GM21381 (cell line): Measurements from ENCODE around the gene ISLR2.

Source experiments
- ATAC-seq: cut with Tn5 transposase; IDR thresholded peaks from one replicate; pipeline ENCODE4 v1.9.1; 2021; ENCODE audit warnings: mild to moderate bottlenecking, moderate library complexity; ENCODE audit not compliant: unreplicated experiment

ISLR2 gene

DNA sequence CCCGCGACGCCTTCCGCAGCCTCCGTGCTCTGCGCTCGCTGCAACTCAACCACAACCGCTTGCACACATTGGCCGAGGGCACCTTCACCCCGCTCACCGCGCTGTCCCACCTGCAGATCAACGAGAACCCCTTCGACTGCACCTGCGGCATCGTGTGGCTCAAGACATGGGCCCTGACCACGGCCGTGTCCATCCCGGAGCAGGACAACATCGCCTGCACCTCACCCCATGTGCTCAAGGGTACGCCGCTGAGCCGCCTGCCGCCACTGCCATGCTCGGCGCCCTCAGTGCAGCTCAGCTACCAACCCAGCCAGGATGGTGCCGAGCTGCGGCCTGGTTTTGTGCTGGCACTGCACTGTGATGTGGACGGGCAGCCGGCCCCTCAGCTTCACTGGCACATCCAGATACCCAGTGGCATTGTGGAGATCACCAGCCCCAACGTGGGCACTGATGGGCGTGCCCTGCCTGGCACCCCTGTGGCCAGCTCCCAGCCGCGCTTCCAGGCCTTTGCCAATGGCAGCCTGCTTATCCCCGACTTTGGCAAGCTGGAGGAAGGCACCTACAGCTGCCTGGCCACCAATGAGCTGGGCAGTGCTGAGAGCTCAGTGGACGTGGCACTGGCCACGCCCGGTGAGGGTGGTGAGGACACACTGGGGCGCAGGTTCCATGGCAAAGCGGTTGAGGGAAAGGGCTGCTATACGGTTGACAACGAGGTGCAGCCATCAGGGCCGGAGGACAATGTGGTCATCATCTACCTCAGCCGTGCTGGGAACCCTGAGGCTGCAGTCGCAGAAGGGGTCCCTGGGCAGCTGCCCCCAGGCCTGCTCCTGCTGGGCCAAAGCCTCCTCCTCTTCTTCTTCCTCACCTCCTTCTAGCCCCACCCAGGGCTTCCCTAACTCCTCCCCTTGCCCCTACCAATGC lies 45.1 kb downstream of the ISLR2 start:
- no peak for ATAC-seq

DNA sequence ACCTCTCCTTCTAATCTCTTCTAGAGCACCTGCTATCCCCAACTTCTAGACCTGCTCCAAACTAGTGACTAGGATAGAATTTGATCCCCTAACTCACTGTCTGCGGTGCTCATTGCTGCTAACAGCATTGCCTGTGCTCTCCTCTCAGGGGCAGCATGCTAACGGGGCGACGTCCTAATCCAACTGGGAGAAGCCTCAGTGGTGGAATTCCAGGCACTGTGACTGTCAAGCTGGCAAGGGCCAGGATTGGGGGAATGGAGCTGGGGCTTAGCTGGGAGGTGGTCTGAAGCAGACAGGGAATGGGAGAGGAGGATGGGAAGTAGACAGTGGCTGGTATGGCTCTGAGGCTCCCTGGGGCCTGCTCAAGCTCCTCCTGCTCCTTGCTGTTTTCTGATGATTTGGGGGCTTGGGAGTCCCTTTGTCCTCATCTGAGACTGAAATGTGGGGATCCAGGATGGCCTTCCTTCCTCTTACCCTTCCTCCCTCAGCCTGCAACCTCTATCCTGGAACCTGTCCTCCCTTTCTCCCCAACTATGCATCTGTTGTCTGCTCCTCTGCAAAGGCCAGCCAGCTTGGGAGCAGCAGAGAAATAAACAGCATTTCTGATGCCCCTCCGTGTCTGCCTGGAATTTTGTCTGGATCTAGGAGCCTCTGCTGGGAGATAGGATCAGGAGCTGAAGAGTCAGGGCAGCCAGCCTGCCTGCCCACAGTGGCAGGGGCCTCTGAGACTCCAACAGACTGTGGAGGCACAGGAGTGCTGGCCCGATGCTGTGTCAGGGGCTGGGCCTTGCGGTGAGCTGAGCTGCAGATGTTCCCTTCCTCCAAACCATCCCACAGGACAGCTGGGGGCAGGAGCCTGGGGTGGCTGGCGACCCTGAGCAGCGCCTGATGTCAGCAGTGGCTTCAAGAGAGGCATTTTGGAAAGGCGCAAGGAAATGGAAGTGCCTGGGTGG lies 46.2 kb downstream of the ISLR2 start:
- no peak for ATAC-seq

DNA sequence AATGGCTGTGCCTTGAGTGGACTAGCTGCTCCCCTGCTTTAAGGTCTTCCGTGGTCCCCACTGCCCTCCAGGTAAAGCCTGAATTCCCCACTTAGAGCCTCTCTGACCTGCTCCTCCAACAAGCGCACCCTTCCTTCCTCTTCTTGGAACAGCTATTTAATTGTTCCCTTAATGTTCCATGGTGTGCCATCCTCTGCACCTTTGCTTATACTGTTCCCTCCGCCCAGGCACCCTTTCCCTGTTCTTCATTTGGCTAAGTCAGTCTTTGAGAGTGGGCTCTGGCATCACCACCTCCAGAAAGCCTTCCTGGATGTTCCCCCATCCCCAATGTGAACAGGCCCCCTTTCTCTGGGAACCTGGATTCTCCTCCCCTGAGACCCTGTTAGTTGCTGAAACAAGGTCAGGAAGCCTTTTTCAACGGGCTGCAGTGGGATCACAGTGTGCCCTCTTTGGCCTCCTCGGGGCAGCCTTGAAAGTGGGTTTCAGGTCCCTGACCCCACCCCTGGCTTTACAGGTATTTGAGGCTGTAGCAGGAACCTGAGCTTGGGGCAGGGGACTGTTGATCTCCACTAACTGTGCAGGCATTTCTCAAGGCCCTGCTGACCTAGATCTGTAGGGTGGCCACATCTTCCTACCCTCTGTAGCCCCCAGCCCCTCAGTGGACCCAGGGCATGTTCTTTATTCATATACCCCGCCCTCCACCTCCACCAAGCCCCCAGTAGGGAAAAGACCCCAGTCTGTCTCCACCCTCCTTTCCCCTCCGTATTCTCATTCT lies 48.1 kb downstream of the ISLR2 start:
- no peak for ATAC-seq

DNA sequence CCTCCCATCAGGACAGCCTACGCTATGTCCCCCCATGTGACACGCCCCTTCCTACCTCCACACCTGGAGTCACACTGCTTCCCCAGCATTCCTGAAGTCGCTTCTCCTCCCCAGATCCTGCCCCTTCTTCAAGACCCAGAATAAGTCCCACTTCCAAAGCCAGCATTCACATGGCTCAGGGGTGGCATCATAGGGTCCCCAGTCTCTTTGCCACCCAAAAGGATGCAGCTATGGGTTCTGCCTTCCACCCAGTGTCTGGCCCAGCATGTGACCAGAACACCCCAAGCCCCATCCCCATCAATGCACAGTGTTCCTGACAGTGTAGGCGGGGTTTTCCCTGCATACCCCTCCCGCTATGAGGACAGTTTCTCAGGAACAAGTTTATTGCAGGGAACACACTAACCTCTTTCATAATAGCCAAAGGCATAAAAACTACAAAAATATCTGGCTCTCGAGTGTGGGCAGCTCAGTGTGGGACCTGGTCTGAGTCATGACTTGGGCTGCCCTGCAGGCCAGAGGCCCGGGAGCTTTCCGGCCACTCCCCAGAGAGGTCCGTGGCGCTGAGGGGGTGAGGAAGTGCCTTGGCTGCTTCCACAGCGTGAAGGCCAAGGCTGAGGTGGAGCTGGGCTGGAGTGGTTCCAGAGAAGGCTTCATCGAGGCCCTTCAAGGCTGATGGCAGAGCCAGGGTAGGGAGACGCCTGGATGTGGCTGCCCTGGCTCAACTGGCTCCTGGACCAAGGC lies 48.9 kb downstream of the ISLR2 start:
- ATAC-seq, result no peak

DNA sequence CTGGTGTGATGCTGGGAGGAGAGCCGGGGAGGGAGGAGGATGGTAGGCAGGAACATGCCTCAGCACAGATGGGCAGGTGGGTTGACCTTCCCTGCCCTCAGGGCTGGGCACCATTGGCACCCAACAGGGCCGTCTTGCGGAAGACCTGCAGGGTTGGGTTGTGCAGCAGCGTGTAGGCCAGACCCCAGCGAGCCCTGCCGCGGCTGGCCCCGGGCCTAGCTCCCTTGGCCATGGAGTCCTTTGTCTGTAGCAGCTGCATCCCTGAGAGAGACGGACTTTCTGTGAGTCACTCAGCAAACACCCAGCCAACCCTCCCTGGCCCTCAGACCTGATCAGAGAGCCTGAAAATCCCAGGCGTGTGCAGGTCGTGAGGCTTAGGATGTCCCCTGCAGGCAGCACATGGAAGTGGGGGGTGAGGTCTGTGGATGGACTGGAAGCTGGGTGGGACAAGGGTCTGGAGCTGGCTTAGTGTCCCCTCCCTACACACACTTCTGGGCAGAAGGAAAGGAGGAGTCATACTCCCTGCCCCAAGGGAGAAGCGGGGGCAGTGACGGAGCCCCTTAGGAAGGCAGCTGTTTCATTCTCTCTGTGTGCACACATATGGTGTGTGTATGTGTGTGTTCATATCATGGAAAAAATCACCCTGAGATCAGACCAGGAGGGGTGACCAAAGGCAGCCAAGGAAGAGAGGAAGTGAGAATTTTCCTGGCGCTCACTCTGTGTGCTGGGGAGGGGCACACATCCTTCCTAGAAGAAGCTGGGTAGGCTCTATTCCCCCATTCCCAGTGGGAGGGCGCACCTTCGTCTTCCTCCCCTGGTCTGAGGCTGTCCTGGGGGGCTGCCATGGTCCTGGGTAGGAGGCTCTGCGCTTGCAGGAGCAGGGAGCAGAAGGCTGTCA lies 49.8 kb downstream of the ISLR2 start:
- no peak for ATAC-seq

DNA sequence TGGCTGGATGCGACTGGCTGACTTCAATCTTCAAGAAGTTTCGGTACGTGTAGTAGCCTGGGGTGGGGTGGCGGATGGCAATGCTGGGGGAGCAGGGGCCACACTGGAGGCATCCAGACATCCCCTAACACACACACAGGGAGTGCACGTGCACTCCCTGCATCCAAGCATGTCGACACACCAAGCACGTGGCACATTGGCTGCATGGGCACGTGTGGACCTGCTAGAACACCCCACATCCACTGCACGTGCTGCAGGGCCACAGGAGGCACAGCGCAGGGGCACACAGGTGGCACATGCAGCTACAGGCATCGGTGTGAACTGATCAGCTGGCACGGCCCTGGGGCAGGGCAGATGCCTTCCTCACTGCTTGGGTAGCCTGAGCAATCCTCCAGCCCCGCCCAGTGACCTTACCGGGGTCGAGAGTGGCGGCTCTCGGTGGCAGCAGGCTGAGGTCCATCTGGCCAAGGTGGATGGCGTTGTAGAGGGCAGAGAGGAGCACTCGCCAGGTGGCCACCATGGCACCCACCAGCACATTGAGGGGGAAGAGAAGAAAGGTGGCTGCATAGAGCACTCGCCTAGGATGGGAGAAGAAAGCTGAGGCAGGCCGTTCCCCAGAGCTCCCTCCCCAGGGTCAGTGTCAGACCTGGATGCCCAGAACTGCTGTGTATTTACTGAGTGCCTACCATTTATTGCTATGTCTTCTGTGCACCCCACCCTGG lies 50.7 kb downstream of the ISLR2 start:
- ATAC-seq, result no peak

DNA sequence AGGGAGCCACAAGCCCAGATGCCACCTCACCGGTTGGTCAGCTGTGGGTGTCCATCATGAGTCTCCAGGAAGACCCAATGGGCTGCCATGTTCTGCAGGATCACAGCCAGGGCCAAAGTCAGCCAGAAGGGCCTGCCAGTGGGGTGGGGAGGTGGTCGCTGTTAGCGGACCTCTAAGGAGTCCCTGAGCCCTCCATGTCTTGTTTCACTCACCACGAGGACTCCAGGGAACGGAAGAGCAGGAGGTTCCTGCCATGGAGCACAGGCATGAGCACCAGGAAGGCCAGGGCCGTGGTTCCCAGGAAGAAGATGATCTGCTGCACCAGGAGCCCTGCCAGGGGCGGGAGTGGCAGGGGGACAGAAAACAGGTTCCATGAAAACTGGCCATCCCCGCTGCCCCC lies 51.7 kb downstream of the ISLR2 start:
- no peak for ATAC-seq

DNA sequence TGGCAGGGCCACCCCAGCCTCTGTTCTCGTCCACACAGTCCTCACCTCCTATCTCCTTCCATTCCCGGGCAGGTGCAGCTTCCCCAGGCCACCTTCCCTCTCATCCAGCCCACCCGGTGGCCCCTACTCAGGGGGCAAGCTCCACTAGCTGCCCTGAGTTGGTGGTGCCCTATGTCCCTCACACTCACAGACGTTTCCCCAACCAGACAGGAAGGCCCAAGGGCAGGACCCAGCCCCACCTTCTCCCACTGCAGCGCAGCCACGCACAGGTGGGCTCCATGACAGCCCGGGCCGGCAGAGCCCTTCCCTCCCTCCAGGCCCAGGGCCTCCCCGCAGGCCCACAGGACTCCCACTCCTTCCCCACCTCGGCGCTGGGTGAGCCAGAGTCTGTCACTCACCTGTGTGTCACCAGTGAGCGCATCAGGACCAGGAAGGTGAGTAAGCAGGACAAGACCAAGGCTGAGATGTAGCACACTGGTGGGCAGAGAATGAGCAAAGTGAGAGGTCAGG lies 54.3 kb downstream of the ISLR2 start:
- ATAC-seq, result no peak

DNA sequence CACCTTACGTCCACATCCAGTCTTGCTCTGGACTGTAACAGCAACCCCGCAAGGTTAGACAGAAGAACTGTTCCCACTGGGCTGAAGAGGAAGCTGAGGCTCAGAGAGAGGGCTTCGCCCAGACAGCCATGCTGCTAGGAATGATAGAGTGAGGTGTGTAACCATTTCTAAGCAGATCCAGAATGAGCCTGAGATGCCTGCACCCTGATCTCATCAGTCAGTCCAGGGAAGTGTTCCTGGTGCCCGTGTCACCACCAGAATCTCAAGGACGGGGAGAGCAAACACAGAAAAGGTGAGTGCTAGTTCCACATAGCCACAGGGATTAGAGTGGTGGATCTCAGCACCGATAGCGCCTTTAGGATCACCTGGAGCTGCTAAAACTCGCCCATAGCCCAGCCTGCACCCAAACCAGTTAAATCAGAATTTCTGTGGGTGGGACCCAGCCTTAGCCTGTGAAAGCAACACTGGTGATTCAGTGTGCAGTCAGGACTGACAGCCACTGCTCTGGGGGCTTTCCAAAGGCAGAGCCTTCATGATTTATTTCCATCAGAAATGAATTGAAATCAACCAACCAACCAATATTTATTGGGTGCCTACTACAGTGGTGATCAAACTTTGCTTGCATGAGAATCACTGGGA lies 55.4 kb downstream of the ISLR2 start:
- no peak for ATAC-seq
